ENCODE results near the gene NNMT. TPM values are rescaled to one million over a fixed set of nuclear protein-coding genes. Genes with fewer than 3 reads are reported as not detected.
A peak's percentile ranks its signal among the peaks of the same experiment; 100 is the strongest.

Gene NNMT
- 100 to 1,000 TPM in 5 of 6 donors, 10 to 100 TPM in 1; 93.4 to 383 (median 208) TPM for total RNA-seq

GRCh38 chr11:114295676-114296604 lies at the start of gene NNMT:
Gene NNMT, plus strand, starts transcription at chr11:114296399. Its CDS starts 158 bp downstream, at chr11:114296557.
- DNase-seq (peak in 1 of 2 donors; percentile 66), ATAC-seq (ENCODE audit: low FRiP score in 2 of 2) (peak; percentile 81 to 86)
- Histone ChIP-seq H3K4me3 (peak within 1 kb of the TSS in 3 of 4 donors; percentile 32 to 43 (median 43)), H3K27ac (peak within 1 kb of the TSS; percentile 79 to 89 (median 85)), H3K4me1 (peaks cover 31 to 50% (median 35%) of the 10 kb centered on the region in 4 donors), H3K27me3 (no peaks in the 10 kb centered on the region), H3K9me3 (no peaks in the 10 kb centered on the region), H3K36me3 (peaks cover 0 to 12% (median 3%) of the 10 kb centered on the region in 4 donors)
- 64 to 73% methylated on average over 11 of the region's 11 CpGs for WGBS, 2 donors
- TF ChIP-seq POLR2AphosphoS5 (IDR thresholded peaks at IDR 0.05) (peak; percentile 76 to 95), EP300 (IDR thresholded peaks at IDR 0.05) (peak; percentile 44 to 92 (median 85)), POLR2A (IDR thresholded peaks at IDR 0.05) (peak in 1 of 4 donors; percentile 67)
- TF ChIP-seq, protein P1, sequence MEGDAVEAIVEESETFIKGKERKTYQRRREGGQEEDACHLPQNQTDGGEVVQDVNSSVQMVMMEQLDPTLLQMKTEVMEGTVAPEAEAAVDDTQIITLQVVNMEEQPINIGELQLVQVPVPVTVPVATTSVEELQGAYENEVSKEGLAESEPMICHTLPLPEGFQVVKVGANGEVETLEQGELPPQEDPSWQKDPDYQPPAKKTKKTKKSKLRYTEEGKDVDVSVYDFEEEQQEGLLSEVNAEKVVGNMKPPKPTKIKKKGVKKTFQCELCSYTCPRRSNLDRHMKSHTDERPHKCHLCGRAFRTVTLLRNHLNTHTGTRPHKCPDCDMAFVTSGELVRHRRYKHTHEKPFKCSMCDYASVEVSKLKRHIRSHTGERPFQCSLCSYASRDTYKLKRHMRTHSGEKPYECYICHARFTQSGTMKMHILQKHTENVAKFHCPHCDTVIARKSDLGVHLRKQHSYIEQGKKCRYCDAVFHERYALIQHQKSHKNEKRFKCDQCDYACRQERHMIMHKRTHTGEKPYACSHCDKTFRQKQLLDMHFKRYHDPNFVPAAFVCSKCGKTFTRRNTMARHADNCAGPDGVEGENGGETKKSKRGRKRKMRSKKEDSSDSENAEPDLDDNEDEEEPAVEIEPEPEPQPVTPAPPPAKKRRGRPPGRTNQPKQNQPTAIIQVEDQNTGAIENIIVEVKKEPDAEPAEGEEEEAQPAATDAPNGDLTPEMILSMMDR (IDR thresholded peaks at IDR 0.05): no peak

GRCh38 chr11:114247070-114247789 lies 49.0 kb upstream of the NNMT start:
- 92 to 96% methylated on average over 7 to 11 of the region's 11 CpGs for WGBS, 2 donors
- ATAC-seq (ENCODE audit: low FRiP score in 2 of 2): no peak
- no peak overlapping the region for H3K4me3 ChIP-seq
- no peaks in the 10 kb centered on the region for H3K27me3 ChIP-seq
- H3K4me1 ChIP-seq: peaks cover 0 to 20% (median 12%) of the 10 kb centered on the region in 4 donors
- H3K9me3 ChIP-seq: no peaks in the 10 kb centered on the region
- peaks cover 65 to 97% (median 90%) of the 10 kb centered on the region in 4 donors for H3K36me3 ChIP-seq
- DNase-seq: no peak
- H3K27ac ChIP-seq: no peak overlapping the region
- no peak for TF ChIP-seq EP300 (IDR thresholded peaks at IDR 0.05)

GRCh38 chr11:114250180-114250579 lies 46.0 kb upstream of the NNMT start:
- Histone ChIP-seq H3K9me3 (no peaks in the 10 kb centered on the region), H3K27me3 (no peaks in the 10 kb centered on the region), H3K4me3 (no peak overlapping the region), H3K36me3 (peaks cover 61 to 97% (median 80%) of the 10 kb centered on the region in 4 donors), H3K4me1 (peaks cover 0 to 5% (median 0%) of the 10 kb centered on the region in 4 donors), H3K27ac (peak overlapping the region in 1 of 4 donors; percentile 49)
- DNase-seq (peak in 1 of 2 donors; percentile 80), ATAC-seq (ENCODE audit: low FRiP score in 2 of 2) (no peak)
- WGBS, 2 donors: 91 to 95% methylated on average over 16 to 17 of the region's 17 CpGs
- TF ChIP-seq EP300 (IDR thresholded peaks at IDR 0.05) (no peak), POLR2AphosphoS5 (IDR thresholded peaks at IDR 0.05) (peak in 1 of 2 donors; percentile 4)

GRCh38 chr11:114250993-114251814 lies 45.0 kb upstream of the NNMT start:
- Histone ChIP-seq H3K27ac (peak overlapping the region in 3 of 4 donors; percentile 5 to 49 (median 31)), H3K4me3 (no peak overlapping the region), H3K36me3 (peaks cover 52 to 97% (median 71%) of the 10 kb centered on the region in 4 donors), H3K4me1 (peaks cover 0 to 6% (median under 1%) of the 10 kb centered on the region in 4 donors), H3K27me3 (no peaks in the 10 kb centered on the region), H3K9me3 (no peaks in the 10 kb centered on the region)
- TF ChIP-seq POLR2AphosphoS5 (IDR thresholded peaks at IDR 0.05) (peak in 1 of 2 donors; percentile 3), EP300 (IDR thresholded peaks at IDR 0.05) (no peak)
- 92 to 93% methylated on average over 14 of the region's 14 CpGs for WGBS, 2 donors
- DNase-seq (no peak), ATAC-seq (ENCODE audit: low FRiP score in 2 of 2) (peak in 1 of 2 donors; percentile 86)

- Histone ChIP-seq H3K27ac (peak overlapping the region in 3 of 4 donors; percentile 5 to 49 (median 31)), H3K4me3 (no peak overlapping the region), H3K4me1 (peaks cover 4 to 13% (median 7%) of the 10 kb centered on the region in 4 donors), H3K9me3 (no peaks in the 10 kb centered on the region), H3K27me3 (no peaks in the 10 kb centered on the region), H3K36me3 (peaks cover 50 to 97% (median 71%) of the 10 kb centered on the region in 4 donors)
- WGBS, 2 donors: 81 to 86% methylated on average over 9 of the region's 9 CpGs
- no peak for DNase-seq
- no peak for TF ChIP-seq EP300 (IDR thresholded peaks at IDR 0.05)
- TF ChIP-seq, protein P1 (IDR thresholded peaks at IDR 0.05): no peak
- no peak for ATAC-seq (ENCODE audit: low FRiP score in 2 of 2)
Measured at GRCh38 chr11:114251815-114252337, 44.3 kb upstream of the NNMT start.
